ENCODE measurements around the gene CASKIN2.

CASKIN2 gene

GRCh38 chr17:75548813-75549212, 33.5 kb upstream of the CASKIN2 start:
- FAIRE-seq: no peak

GRCh38 chr17:75547091-75547490, 31.8 kb upstream of the CASKIN2 start:
- FAIRE-seq: no peak

GRCh38 chr17:75546181-75546580, 30.8 kb upstream of the CASKIN2 start:
- FAIRE-seq: no peak

- FAIRE-seq: no peak
Observed at GRCh38 chr17:75544250-75544649, 28.9 kb upstream of the CASKIN2 start.

- no peak for FAIRE-seq
Observed at GRCh38 chr17:75542728-75543336, 27.5 kb upstream of the CASKIN2 start.

GRCh38 chr17:75542229-75542628, 26.9 kb upstream of the CASKIN2 start:
- no peak for FAIRE-seq

- no peak for FAIRE-seq
Observed at GRCh38 chr17:75540923-75541503, 25.7 kb upstream of the CASKIN2 start.

- FAIRE-seq: no peak
Observed at GRCh38 chr17:75539967-75540729, 24.8 kb upstream of the CASKIN2 start.

- no peak for FAIRE-seq
Observed at GRCh38 chr17:75536366-75536765, 21.0 kb upstream of the CASKIN2 start.

GRCh38 chr17:75535871-75536270, 20.5 kb upstream of the CASKIN2 start:
- no peak for FAIRE-seq

- no peak for FAIRE-seq
Observed at GRCh38 chr17:75535119-75535537, 19.8 kb upstream of the CASKIN2 start.

- no peak for FAIRE-seq
Observed at GRCh38 chr17:75531721-75532072, 16.4 kb upstream of the CASKIN2 start.

- FAIRE-seq: no peak
Observed at GRCh38 chr17:75530837-75531720, 15.7 kb upstream of the CASKIN2 start.

GRCh38 chr17:75526555-75527270, 11.4 kb upstream of the CASKIN2 start:
- no peak for FAIRE-seq

GRCh38 chr17:75525806-75526554, 10.6 kb upstream of the CASKIN2 start:
- no peak for FAIRE-seq

GRCh38 chr17:75524970-75525805, 9.9 kb upstream of the CASKIN2 start, which contains the start of gene LLGL2:
Gene LLGL2 (plus strand): TSS chr17:75525697. CDS start chr17:75543427, 17,730 bp downstream.
- no peak for FAIRE-seq

- FAIRE-seq: no peak
Observed at GRCh38 chr17:75524269-75524969, 9.1 kb upstream of the CASKIN2 start.

GRCh38 chr17:75523647-75524046, 8.3 kb upstream of the CASKIN2 start:
- no peak for FAIRE-seq

- no peak for FAIRE-seq
Observed at GRCh38 chr17:75521951-75522727, 6.8 kb upstream of the CASKIN2 start.

Measured in colon (tissue), 2 donors.